ENCODE results near the gene GPR75.

Gene GPR75

DNA sequence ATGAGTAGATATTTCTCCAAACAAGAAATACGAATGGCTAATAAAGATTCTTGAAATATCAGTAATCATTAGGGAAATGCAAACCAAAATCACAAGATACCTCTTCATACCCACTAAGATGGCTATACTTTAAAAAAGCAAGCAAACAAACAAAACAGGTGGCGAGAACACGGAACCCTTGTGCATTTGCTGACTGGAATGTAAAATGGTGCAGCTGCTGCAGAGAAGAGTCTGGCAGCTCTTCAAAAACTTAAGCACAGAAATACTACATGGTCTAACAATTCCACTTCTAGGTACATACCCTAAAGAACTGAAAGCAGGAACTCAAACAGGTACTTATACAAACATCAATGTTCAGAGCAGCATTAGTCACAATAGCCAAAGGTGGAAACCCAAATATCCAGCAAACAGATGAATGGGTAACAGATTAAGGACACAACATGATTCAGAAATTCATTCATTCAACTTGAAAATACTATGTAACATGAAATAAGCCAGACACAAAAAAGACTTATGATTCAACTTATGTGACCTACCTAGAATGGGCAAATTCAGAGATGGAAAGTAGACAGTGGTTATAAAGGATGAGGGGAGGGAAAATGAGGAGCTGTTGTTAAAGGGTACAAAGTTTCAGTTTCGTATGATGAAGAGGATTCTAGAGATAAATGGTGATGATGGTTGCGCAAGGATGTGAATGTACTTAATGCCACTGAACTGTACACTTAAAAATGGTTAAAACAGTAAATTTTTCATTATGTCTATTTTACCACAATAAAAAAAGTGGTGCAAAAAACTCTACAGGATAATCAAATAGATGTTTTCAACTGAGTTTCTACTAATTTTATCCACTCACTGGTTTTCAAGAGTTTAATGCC is 26.9 kb upstream of the GPR75 start:
- TF ChIP-seq, protein P1, sequence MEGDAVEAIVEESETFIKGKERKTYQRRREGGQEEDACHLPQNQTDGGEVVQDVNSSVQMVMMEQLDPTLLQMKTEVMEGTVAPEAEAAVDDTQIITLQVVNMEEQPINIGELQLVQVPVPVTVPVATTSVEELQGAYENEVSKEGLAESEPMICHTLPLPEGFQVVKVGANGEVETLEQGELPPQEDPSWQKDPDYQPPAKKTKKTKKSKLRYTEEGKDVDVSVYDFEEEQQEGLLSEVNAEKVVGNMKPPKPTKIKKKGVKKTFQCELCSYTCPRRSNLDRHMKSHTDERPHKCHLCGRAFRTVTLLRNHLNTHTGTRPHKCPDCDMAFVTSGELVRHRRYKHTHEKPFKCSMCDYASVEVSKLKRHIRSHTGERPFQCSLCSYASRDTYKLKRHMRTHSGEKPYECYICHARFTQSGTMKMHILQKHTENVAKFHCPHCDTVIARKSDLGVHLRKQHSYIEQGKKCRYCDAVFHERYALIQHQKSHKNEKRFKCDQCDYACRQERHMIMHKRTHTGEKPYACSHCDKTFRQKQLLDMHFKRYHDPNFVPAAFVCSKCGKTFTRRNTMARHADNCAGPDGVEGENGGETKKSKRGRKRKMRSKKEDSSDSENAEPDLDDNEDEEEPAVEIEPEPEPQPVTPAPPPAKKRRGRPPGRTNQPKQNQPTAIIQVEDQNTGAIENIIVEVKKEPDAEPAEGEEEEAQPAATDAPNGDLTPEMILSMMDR (conservative IDR thresholded peaks at IDR 0.05; ENCODE audit: low read length) = no peak
- no peak for DNase-seq (ENCODE audit: low read depth)
- H3K4me3 ChIP-seq (ENCODE audit: low read length) = no peak overlapping the region

DNA sequence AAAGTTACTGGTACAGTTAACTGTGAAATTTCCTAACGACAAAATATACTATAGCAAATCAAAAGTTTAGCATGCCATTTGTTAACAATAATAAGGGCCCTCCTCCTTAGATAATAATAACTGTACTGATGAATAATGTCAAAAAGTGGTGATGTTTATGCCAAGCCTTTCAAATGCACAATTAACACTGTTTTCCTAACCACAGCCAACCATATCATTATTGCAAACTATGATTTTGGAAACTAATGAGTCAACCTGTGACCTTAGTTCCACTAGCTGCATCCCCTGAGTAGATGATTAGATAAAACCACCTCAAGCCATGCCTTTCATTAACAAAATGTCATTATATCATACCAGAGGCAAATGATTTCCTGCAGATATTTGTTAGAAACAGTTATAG is 25.1 kb upstream of the GPR75 start:
- TF ChIP-seq, protein P1 (conservative IDR thresholded peaks at IDR 0.05; ENCODE audit: low read length) = no peak
- no peak overlapping the region for H3K4me3 ChIP-seq (ENCODE audit: low read length)

DNA sequence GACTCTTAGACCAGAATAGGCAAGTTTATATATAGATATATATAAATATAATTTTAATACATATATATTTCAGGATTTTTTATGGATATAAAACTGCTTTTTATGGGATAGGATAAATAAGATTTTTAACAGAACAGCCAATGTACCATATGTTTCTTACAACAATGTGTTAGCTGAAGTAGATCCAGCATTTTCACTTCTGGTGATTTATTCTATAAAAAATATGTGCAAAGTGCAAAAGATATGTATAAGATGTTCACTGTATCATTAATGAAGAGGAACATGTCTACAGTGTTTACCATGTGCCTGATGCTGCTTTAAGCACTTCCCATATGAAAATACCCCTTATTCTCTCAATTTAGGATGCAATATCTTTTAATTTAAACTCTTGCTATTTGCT is 22.2 kb upstream of the GPR75 start:
- TF ChIP-seq, protein P1 (conservative IDR thresholded peaks at IDR 0.05; ENCODE audit: low read length) = no peak
- no peak overlapping the region for H3K4me3 ChIP-seq (ENCODE audit: low read length)
- no peak for DNase-seq (ENCODE audit: low read depth)

More for the DNA sequence above, 25.1 kb upstream of the GPR75 start:
- DNase-seq (ENCODE audit: low read depth) = no peak

DNA sequence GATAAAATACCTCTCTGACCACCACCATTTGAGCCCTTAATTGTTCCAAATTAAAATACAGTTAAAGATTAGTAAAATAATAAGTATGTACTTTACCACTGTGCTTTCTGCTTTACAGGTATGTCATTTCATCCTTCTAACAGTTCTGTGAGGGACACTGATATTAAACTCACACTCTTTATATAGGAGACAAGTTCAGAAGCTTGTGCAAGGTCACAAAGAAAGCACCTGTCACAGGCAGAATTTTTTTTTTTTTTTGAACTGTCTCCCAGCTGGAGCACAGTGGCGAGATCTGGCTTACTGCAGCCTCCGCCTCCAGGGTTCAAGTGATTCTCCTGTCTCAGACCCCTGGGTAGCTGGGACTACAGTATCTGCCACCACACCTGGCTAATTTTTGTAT is 21.6 kb upstream of the GPR75 start:
- no peak overlapping the region for H3K4me3 ChIP-seq (ENCODE audit: low read length)
- DNase-seq (ENCODE audit: low read depth) = no peak
- TF ChIP-seq, protein P1 (conservative IDR thresholded peaks at IDR 0.05; ENCODE audit: low read length) = no peak

DNA sequence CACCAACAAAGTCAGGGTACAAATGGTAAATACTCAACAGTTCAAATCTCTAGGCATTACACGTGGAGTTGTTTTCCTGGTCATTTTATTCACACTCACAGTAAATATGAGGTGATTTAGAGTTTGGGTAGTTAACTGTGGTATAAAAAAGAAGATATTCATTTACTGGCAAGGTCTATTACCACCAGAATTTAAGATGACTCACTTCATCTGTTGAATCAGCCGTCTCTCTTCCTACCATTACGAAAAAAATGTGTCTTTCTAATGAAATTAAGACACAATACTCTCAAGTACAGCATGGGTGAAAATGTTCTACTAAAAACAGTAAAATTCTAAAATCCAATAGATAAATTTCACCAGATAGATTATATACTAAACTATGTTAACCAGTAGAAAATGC is 21.0 kb upstream of the GPR75 start:
- peak; percentile 82 for DNase-seq (ENCODE audit: low read depth)
- H3K4me3 ChIP-seq (ENCODE audit: low read length) = no peak overlapping the region
- TF ChIP-seq, protein P1 (conservative IDR thresholded peaks at IDR 0.05; ENCODE audit: low read length) = no peak

DNA sequence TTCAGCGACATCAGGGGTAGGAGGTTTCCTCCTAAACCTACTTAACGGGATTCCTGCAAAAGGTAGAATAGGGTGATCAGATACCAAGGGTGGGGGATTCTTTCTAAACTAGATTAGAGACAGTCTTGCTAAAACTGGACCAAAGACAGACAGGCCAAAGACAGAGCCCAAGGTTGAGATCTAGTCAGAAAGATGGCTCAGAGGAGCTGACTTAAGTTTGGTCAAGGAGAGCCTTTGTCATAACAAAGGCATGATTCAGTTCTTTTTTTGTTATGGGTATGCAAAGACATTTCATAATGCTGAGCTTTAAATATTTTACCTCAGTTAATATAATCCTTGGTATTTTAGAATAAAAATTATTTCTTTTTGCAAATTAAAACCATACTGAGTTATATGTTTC is 17.8 kb upstream of the GPR75 start:
- no peak overlapping the region for H3K4me3 ChIP-seq (ENCODE audit: low read length)
- TF ChIP-seq, protein P1 (conservative IDR thresholded peaks at IDR 0.05; ENCODE audit: low read length) = no peak
- DNase-seq (ENCODE audit: low read depth) = peak; percentile 35

DNA sequence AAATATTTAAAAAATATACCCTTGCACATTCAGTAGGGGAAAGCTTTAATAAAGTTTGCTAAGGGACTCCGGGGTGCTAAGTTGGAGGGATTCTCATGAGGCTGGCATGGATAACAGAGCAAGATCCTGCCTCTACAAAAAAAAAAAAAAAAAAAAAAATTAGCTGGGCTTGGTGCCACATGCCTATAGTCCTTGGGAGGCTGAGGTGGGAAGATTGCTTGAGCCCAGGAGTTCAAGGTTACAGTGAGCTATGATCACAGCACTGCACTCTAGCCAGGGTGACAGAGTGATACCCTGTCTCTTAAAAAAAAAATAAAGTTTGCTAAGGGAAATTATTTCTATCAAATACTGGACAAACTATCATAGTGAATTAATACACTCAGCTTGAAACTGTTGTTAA is 17.3 kb upstream of the GPR75 start:
- no peak for DNase-seq (ENCODE audit: low read depth)
- TF ChIP-seq, protein P1 (conservative IDR thresholded peaks at IDR 0.05; ENCODE audit: low read length) = no peak
- no peak overlapping the region for H3K4me3 ChIP-seq (ENCODE audit: low read length)

All from AG10803 (cell line).